G401.6 (cell line): ENCODE data around the gene SLCO2A1.

Source experiments
- FAIRE-seq: peaks from 2 replicates; lab custom pipeline; 2012; peaks lifted over from hg19 to GRCh38; lab: Jason Lieb, UNC

SLCO2A1 gene

DNA sequence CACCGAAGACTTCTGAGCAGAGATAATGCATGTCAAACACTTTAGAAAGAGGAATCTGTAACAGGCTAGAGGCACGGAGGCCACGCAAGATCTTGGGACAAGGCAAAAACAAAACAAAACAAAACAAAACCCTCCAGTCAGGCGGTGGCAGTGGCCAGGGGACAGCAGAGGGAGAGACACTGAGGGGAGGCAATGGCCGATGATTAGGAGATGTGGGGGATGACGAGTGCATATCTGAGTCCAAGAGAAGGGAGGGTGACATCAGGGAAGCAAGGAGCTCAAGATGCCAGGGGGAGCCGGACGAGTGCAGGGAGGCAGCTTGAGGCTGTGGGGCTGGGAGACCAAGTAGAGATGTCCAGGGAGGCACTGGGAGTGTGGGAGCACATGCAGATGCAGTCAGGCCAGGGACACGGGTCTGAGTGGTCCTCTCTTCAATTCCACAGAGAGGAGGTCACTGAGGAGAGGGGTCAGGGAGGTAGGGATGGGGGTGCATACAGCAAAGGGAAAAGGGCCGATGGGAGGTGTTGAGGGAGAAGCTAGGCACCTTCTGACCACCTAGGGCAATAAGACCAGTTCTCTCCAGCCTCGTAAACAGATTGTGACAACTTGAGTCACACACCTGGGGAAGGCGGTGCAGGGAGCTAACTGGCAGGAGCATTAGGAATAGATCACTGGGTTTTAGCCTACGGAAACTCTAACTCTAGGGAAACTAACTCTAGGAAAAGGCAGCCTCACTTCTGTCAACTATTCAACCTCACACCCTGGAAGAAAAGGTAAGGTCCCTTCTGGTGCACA, 29.6 kb downstream of the SLCO2A1 start:
- no peak for FAIRE-seq

DNA sequence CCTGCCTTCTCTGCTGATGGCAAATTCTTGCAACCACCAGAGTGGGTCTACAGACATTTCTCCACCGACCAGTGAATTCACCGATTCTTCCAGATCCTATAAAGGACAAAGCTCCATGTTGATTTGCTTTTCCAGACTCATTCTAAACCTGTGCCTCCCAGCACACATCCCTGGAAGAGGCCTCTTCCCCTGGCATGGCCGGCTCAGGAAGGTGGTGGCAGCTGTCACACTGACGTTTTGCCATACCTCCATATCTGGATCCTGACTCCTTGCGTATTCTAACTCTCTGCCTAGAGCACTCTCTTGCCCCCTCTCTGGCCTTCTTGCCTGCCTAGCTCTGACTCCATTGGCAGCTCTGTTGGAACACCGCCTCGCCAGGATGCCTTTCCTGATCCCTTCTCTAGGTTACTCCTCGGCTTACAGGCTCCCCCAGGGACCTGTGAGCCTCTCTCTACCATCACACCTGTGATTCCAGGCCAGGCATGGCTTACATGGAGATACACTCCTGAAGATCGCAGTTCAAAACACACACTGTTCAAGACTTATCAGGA, 31.0 kb downstream of the SLCO2A1 start:
- FAIRE-seq: no peak

GRCh38 chr3:133997871-133998635, 31.7 kb downstream of the SLCO2A1 start:
- FAIRE-seq: no peak

DNA sequence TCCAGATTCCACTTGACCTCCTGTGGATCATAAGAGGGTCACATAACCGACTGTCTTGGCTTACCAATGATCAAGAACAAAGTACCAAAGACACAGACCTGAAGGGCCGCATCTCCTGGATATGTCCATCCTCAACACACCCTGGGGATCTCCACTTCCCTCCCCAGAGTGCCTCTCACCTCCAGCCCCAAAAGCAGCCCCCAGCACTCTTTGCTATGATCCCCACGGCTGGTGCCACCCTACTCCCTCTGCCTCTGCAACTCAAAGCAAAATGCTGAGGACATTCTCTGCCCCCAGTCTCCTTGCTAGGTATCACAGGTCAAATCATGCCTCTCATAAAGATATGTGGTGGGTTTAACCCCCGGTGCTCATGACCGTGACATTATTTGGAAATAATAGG, 32.7 kb downstream of the SLCO2A1 start:
- no peak for FAIRE-seq

- no peak for FAIRE-seq
Observed at GRCh38 chr3:133996251-133996661, 33.5 kb downstream of the SLCO2A1 start.

DNA sequence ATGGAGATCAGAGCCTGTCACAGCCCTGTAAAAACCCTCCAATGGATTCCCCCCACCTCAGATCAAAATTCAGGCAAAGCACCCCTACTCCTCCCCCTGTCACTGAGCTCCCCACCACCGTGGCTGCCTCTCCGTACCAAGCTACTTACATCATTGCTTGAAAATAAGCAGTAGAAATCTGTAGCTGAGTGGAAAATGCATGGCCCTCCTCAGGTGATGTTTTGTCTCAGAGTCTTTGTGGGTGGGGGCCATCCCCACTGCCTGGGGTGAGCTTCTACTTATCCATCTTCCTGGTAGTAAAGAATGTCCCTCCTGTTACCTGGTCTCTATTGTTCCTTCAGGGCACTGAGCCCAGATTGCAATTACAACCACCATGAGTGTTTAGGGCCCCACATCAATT, 34.5 kb downstream of the SLCO2A1 start:
- no peak for FAIRE-seq

- FAIRE-seq: no peak
Observed at GRCh38 chr3:133994166-133994890, 35.4 kb downstream of the SLCO2A1 start.

DNA sequence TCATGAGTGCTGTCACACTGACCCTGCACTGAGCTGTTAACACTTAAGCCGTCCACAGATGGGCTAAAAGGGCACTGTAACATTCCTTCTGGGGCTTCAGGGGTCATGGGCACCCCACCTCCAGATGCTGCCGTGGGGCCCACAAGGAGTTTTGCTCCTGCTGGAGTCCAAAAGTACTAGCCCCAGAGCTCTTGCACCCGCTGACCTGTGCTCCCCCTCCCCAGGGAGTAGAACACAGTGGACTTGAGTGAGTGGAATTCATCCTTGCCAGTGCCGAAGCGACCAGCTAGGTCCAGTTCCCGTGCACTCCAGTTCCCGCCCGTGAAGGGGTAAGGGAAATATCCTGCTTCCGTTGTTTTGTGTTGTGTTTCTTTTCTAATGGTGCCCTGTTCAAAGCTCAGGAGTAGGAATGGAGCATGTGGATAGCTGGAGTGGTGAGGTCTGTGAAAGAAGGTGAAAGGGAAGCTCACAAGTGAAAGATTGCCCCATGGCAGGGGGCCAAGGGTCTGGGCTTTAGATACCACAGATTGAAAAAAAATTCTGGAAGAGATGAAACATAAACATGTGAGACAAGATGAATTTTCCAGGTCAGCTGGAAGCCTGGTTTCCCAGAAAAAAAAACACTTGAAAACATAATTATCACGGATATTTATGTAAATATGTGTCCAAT, 36.6 kb downstream of the SLCO2A1 start:
- no peak for FAIRE-seq

GRCh38 chr3:133992381-133992780, 37.3 kb downstream of the SLCO2A1 start:
- FAIRE-seq: no peak

- no peak for FAIRE-seq
Observed at GRCh38 chr3:133991637-133992036, 38.1 kb downstream of the SLCO2A1 start.

- no peak for FAIRE-seq
Observed at GRCh38 chr3:133991209-133991608, 38.5 kb downstream of the SLCO2A1 start.

DNA sequence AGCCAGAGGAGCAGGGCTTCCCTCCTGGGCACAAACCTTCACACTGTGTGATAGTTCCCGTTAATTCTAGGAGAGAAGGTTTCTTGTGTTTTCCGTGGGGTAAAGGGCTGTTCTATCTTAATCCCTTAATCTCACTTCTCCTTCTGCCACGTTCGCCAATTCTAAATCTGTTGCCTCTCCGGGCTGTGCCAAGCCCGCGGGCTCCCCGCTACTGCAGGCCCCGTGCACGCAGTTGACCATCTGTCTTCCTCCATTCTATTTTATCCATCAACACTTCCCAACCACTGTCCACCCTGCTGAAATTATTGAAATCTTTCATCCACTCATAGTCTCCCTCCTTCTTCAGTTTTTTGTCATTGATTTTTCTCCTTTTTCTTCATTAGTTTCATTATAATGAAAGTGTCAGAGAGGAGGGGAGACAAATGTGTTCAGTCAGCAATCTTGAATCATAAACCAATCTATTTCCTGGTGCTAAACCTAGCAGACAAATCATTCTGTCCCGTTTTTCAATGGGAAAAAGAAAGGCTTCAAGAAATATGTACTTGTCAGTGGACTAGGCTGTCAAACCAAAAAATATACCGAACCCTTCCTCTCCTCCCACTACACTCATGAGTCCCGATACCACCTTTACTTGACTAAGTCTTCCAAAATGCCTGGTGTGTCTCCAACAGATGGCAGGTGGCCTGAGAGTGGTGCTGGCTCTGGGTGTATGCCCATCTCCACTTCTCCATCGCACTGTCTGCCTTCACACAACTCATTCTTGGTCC, 39.6 kb downstream of the SLCO2A1 start:
- FAIRE-seq: no peak

DNA sequence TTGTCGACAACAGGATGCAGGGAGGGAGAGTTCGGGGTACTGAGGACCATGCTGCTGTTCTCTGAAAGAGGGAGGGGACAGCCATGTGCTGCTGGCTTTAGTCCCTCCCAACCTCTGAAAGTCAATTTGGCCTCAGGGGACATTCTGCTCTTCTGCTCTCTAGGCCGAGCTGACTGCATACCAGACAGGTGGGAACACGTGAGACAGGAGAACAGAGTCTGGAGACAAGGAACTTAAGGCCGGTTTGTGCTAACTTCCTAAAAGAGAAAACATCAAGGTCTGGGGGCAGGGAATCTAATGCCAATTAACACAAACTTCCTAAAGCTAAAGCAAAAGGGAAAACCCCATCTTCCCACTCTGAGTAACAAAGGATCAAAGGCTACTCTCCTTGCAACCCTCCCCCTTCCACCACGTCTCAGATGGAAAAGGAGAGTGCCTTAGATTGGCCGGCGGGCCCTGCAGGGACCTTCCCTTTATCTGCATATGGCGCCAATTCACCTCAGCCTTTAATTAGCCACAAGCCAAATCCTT, 41.0 kb downstream of the SLCO2A1 start:
- FAIRE-seq: no peak

- no peak for FAIRE-seq
Observed at GRCh38 chr3:133987948-133988484, 41.7 kb downstream of the SLCO2A1 start.

GRCh38 chr3:133987136-133987535, 42.6 kb downstream of the SLCO2A1 start:
- FAIRE-seq: no peak

GRCh38 chr3:133986311-133986710, 43.4 kb downstream of the SLCO2A1 start:
- no peak for FAIRE-seq

GRCh38 chr3:133984975-133985374, 44.8 kb downstream of the SLCO2A1 start:
- FAIRE-seq: no peak

DNA sequence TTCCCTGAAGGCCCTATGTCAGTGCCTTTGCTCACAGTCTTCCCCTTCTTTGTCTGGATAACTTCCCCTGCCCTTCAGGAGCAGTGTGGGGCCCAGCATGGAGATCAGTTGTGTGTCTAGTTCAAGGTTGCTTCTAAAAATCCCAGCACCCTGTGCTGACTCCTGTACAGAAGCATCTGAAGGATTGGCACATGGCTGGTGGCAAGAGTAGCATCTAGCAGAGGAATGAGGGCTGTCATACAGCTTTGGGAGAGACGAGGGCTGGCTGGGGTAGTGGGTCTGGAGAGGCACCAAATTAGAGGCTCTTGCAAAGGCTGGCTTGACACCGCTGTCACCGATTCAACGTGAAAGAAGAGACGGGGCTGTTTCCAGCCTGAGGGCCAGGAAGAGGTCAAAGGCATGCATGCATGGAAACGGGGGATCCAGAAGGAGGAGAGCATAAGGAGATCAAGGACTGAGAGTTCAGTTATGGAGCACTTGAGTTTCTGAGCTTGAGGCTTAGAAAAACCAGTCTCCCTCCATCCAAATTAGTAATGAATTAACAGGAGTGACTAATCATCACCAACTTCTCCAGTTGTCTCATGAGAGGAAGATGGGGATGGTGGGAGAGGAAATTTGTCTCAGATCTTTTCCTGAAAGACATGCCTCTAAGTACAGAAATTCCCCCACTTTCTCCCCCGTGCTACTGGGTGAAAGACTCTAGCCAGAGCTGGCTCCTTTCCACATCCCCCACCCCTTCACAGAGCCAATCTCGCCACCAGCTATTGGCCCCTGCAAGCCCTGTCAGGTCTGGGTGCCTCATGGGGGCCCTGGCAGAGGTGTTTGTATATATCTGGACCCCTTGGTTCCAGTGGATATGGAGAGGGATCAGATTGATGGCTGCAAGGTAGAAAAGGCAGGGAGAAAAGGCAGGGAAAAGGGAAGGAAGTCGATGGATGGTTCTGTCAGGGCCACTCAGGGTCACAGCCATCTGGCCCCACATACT, 45.9 kb downstream of the SLCO2A1 start:
- FAIRE-seq: no peak

GRCh38 chr3:133983126-133983525, 46.6 kb downstream of the SLCO2A1 start:
- no peak for FAIRE-seq

GRCh38 chr3:133980550-133980949, 49.2 kb downstream of the SLCO2A1 start:
- FAIRE-seq: no peak
